GM12865 (cell line): ENCODE data around the gene EPB41L2.

Experiments used
- DNase-seq: peaks from one replicate; pipeline ENCODE4 v3.0.0; 2010; ENCODE audit warnings: low read depth
- H3K4me3 ChIP-seq: 2 replicates; pipeline ENCODE4 v1.5.1; 2011; ENCODE audit warnings: mild to moderate bottlenecking, low read depth, low read length, control low read depth
- TF ChIP-seq, protein P1 (sequence below): IDR thresholded peaks from 2 replicates; pipeline ENCODE4 v1.5.1; 2011; ENCODE audit warnings: low read length, control low read depth, low read depth, inconsistent platforms; ENCODE audit not compliant: insufficient read depth; ENCODE audit errors: missing control alignments

The EPB41L2 gene

GRCh38 chr6:131029626-131030297, 33.3 kb downstream of the EPB41L2 start:
- H3K4me3 ChIP-seq, result no peak overlapping the region
- TF ChIP-seq, protein P1, sequence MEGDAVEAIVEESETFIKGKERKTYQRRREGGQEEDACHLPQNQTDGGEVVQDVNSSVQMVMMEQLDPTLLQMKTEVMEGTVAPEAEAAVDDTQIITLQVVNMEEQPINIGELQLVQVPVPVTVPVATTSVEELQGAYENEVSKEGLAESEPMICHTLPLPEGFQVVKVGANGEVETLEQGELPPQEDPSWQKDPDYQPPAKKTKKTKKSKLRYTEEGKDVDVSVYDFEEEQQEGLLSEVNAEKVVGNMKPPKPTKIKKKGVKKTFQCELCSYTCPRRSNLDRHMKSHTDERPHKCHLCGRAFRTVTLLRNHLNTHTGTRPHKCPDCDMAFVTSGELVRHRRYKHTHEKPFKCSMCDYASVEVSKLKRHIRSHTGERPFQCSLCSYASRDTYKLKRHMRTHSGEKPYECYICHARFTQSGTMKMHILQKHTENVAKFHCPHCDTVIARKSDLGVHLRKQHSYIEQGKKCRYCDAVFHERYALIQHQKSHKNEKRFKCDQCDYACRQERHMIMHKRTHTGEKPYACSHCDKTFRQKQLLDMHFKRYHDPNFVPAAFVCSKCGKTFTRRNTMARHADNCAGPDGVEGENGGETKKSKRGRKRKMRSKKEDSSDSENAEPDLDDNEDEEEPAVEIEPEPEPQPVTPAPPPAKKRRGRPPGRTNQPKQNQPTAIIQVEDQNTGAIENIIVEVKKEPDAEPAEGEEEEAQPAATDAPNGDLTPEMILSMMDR, result no peak
- DNase-seq, result peak; percentile 57

GRCh38 chr6:131027326-131027725, 35.7 kb downstream of the EPB41L2 start:
- no peak for DNase-seq
- TF ChIP-seq, protein P1, result no peak
- no peak overlapping the region for H3K4me3 ChIP-seq

GRCh38 chr6:131026243-131026642, 36.8 kb downstream of the EPB41L2 start:
- TF ChIP-seq, protein P1, result no peak
- no peak overlapping the region for H3K4me3 ChIP-seq
- no peak for DNase-seq

DNA sequence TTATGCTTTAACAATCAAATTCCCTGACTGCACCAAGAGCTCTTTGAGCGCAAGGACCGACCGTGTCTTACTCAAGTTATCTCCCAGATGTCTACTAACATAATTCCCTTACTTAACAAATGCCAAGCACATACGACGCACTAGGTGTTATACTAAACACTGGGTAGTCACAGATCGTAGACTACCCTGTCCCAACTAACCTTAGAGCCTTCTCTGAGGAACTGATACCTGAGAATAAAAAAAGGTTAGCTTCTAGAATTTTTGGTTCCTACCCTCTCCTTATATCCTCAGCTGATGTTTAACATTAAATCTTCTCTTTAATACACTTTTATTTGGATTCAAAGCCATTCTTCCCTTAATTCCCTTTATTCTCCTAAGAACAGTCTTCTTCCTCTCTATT, 38.5 kb downstream of the EPB41L2 start:
- DNase-seq, result no peak
- TF ChIP-seq, protein P1, result no peak

DNA sequence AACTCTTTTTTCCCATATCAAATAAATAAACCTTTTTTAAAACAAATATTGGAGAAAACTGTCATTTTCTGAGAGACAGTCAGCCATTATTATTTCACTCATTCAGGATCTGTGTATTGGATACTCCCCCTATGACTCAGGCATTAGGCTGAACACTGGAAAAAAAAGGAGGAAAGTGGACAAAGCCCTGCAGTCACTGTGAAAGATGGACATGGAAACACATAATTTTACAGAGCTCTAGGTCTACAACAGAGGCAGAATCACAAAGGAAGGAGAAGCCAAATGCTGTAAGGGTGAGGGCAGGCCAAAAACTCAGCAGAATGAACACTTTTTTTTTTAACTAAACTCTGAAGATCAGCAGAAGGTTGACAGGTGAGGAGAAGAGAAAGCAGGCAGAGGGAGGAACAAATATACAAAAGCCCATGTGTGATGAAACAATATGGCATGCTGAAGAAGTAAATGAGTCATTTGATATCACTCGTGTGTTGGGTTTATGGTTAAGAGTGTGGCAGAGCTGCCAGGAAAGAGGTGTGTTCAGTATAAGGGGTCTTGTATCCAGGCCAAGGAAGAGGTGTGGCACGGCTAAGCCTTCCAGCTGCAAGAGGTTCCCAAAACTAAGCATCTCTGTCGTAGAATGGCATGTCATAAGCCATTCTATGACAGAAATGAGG, 39.1 kb downstream of the EPB41L2 start:
- TF ChIP-seq, protein P1, result no peak
- no peak overlapping the region for H3K4me3 ChIP-seq
- DNase-seq, result no peak

More for the DNA sequence above, 38.5 kb downstream of the EPB41L2 start:
- H3K4me3 ChIP-seq, result no peak overlapping the region

GRCh38 chr6:131022691-131023090, 40.4 kb downstream of the EPB41L2 start:
- no peak for DNase-seq
- no peak overlapping the region for H3K4me3 ChIP-seq
- TF ChIP-seq, protein P1, result no peak
